Mononuclear cell (primary cell): ENCODE results near the gene HUNK. TPM values are rescaled to one million over a fixed set of nuclear protein-coding genes. Genes with fewer than 3 reads are reported as not detected.
"Not testable (repeated sequence)": the region's sequence is repeated elsewhere in the genome, so short reads cannot be mapped to it uniquely, and the experiment has no call there.

ENCODE experiments used
- H3K27me3 ChIP-seq: 2 replicates; pipeline ENCODE4 v1.6.0; 2011; ENCODE audit warnings: low read length, control low read depth; ENCODE audit not compliant: insufficient read depth
- H3K4me1 ChIP-seq: 2 replicates; pipeline ENCODE4 v1.5.1; 2011; ENCODE audit warnings: mild to moderate bottlenecking, low read length, control low read depth; ENCODE audit not compliant: insufficient read depth
- H3K4me3 ChIP-seq: 2 replicates; pipeline ENCODE4 v1.5.1; 2011; ENCODE audit warnings: mild to moderate bottlenecking, low read length, moderate library complexity
- H3K9me3 ChIP-seq: 2 replicates; pipeline ENCODE4 v1.5.1; 2011; ENCODE audit warnings: low read depth, mild to moderate bottlenecking, control low read depth, low read length
- total RNA-seq: library from RNA; depleted of rRNA; stranded (reverse); fragments of >200 nt; gene quantifications from one replicate; pipeline ENCODE4 v1.2.3, GENCODE V29; 2012

Gene HUNK
- total RNA-seq, 1 donor: 0.10 TPM

DNA sequence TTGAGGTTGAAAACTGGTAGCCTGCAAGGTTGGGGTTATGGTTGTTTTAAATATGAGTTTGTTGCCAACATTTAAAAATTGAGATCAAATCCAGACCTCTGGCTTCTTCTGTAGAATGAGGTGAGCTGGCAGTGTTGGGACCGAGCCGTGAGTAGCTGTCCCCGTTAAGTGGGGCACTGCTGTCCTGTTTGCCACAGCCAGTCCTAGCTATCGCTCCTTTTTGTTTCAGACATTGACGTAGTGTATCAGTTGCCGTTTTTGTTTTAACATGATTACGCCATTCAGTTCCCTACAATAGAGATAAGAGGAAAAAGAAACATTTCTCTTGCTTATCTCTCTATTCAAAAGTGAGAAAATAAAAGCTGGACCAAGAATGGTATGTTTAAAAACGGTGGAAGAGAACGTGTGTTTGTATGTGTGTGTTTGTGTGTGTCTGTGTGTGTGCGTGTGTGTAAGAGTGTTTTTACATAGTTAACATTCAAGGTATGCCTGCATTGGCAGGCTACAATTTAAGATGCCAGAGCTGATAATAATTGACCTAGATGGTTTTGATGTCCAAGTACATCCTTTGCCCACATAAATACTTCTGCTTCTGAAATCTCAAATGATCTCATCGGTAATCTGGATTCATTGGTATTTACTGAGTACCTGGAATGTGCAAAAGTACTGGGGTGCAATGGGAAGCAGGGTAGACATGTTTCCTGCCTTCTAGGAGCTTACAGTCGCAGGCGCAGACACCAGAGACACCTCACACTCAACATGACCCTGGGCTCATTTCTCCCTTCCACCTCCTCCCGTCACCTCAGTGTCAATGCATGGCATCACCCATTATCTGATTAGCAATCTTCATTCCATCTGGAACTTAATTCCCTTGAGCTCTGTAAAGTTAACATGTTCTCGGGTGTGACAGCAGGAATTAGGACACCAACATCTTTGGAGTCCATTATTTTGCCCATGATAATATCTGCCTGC lies 65.8 kb downstream of the HUNK start:
- Histone ChIP-seq H3K27me3 (no peaks in the 10 kb centered on the region), H3K4me3 (no peak overlapping the region), H3K9me3 (no peaks in the 10 kb centered on the region), H3K4me1 (no peaks in the 10 kb centered on the region)

DNA sequence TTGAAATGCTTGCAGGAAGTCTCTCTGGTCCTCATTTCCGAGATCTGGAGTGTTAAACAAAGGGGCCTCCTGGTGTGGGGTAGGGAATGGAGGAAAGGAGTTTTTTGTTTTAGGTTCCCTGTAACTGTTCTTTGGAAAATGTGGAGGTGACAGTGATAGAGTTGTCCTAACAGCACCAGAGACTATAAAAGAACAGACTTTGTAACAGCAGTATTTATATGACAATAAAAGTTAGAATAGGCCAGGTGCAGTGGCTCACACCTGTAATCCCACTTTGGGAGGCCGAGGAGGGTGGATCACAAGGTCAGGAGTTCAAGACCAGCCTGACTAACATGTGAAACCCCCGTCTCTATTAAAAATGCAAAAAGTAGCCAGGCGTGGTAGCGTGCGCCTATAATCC lies 68.9 kb downstream of the HUNK start:
- Histone ChIP-seq H3K27me3 (no peaks in the 10 kb centered on the region), H3K4me1 (no peaks in the 10 kb centered on the region), H3K9me3 (no peaks in the 10 kb centered on the region), H3K4me3 (no peak overlapping the region)

DNA sequence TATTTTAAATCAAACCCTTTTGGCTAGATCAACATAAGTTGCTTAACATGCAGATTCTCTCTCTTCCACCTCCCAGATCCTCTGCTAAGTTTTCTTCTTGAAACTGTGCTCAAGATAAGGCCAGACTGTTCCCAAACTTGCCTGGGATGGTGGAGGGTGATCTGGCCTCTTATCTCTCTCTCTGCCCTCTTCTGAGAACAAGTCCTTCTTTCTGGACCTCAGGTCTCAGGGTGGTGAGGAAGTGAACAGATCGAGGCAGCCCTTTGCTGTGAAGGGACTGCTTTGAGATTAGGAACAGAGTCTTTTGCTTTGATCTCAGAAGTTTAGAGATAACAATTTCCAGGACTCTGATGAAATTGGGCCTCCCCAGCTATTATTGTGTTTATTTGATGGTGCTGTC lies 70.7 kb downstream of the HUNK start:
- Histone ChIP-seq H3K9me3 (no peaks in the 10 kb centered on the region), H3K27me3 (no peaks in the 10 kb centered on the region), H3K4me3 (no peak overlapping the region), H3K4me1 (no peaks in the 10 kb centered on the region)

DNA sequence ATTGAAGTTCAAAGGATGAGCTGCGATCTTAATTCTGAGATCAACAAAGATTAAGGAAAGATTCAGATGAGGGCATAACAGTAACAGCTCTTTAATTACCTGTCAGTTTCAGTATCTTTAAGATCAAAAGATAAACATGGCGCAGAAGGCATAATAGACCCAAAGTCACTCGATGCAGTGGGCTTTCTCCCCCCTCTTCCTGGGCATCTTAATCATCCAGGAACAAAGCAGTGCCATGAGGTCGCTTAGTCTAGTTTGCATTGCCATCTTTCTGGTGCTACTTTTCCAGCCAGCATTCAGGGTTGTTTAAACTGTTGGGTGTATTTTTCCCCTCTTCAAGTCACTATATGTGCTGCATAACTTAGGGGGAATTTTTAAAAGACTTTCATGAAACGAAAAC lies 72.3 kb downstream of the HUNK start:
- no peaks in the 10 kb centered on the region for H3K9me3 ChIP-seq
- H3K4me3 ChIP-seq: no peak overlapping the region
- no peaks in the 10 kb centered on the region for H3K4me1 ChIP-seq
- H3K27me3 ChIP-seq: no peaks in the 10 kb centered on the region

DNA sequence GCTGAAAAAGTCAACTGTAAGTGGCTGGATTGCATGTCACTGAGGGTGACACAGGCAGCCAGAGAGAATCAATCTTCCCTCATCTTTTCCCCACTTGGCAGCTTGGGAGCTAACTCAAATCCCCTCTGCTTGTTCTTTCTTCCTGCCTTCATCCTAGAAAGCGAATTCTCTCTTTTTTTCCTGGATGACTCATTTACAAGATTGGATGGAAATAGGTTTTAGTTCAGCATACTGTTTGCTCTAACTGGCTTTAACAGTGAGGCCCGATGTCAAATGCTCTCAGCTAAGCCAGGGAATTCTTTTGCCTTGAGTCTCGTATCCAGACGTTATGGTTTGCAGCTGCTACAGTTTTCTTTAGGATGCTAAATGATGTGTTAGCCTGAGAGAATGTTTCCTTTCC lies 72.7 kb downstream of the HUNK start:
- Histone ChIP-seq H3K27me3 (no peaks in the 10 kb centered on the region), H3K4me3 (no peak overlapping the region), H3K4me1 (no peaks in the 10 kb centered on the region), H3K9me3 (no peaks in the 10 kb centered on the region)

DNA sequence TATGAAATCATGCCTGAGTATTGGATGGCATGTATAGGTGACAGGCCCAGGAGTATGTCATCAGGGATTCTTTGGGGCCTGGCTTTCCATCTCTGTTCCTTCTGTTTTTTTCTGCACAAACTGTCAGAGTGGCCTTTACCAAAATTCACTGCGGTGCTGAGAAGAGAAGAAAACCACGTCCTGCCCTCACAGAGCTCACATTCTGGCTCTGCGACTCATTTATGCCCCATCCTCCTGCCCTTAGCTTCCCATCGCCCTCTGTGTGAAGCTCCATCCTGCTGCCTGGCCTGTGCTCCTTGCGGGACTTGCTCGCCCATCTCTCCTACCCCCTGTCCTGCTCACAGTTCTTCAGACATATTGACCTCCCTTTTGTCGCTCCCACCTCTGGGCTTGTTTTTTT lies 73.4 kb downstream of the HUNK start:
- Histone ChIP-seq H3K27me3 (no peaks in the 10 kb centered on the region), H3K4me3 (no peak overlapping the region), H3K4me1 (no peaks in the 10 kb centered on the region), H3K9me3 (no peaks in the 10 kb centered on the region)

DNA sequence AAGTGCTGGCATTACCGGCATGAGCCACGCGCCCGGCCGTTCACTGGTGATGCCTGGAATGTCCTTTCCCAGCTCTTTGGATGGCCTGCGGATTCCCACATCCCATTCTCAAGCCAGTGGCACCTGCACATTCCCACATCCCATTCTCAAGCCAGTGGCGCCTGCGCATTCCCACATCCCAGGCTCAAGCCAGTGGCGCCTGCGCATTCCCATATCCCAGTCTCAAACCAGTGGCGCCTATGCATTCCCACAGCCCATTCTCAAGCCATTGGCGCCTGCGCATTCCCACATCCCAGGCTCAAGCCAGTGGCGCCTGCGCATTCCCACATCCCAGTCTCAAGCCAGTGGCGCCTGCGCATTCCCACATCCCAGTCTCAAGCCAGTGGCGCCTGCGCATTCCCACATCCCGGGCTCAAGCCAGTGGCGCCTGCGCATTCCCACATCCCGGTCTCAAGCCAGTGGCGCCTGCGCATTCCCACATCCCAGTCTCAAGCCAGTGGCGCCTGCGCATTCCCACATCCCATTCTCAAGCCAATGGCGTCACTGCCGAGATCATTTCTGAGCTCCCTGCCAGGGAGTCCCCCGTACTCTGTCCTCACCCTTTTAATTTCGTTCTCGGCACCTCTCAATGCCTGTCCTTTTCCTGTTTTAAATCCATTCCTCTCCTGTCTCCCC lies 74.2 kb downstream of the HUNK start:
- not testable (repeated sequence) for H3K9me3 ChIP-seq, H3K4me1 ChIP-seq, H3K27me3 ChIP-seq, H3K4me3 ChIP-seq

DNA sequence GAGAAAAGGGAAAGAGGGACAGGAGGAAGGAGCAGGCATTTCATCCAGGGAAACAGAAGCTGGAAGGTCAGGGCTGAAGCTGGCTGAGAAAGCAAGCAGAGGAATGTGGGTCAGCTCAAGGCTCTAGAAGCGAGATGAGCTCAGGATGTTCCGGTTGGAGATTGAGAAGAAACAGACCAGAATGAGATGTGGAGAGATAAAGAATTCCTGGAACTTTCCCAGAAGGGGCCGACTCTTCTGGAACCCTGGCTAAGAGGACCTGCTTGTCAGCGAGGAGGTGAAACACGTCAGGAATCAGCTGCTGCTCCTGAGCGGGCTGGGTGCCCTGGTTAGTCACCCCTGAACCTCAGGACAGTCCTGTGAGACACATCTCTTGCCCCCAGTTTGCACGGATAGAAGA lies 75.9 kb downstream of the HUNK start:
- no peak overlapping the region for H3K4me3 ChIP-seq
- H3K9me3 ChIP-seq: no peaks in the 10 kb centered on the region
- H3K4me1 ChIP-seq: no peaks in the 10 kb centered on the region
- H3K27me3 ChIP-seq: no peaks in the 10 kb centered on the region

DNA sequence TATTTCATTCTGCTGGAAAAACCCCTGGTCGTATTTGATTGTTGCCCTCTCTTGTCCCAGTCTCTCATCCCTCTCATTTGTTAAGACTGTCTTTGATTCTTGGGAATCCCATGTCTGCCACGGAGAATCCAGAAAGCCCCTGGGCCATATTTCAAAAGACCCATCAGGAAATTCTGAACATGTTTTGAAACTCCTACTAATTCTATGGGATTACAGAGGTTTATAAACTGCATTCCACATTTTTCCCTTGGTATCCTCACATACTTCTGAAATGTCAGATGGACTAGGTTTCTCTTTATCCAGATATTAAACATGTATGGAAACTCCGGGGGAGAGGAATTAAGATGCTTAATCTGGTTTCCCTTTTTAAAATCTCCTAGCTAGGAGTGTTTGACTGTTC lies 80.0 kb downstream of the HUNK start:
- Histone ChIP-seq H3K27me3 (no peaks in the 10 kb centered on the region), H3K4me3 (no peak overlapping the region), H3K4me1 (no peaks in the 10 kb centered on the region), H3K9me3 (no peaks in the 10 kb centered on the region)

DNA sequence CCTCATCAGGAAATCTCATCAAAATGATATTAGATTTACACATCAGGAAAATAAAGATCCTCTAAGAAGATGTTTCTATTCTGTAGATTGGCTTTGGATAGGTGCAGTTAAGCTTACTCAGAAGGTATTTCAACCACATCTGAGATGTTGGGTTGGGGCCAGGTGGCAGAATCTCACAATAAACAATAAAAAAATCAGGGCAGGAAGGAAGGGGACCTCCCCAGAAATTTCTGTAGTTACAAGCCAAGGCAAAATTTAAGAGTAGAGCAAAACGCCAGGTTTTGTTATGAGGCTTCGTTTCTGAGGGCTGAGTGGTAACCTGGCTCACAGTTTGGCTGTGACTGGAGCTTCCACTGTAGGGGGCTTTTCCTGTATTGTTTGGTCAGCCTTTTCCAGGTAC lies 84.8 kb downstream of the HUNK start:
- no peaks in the 10 kb centered on the region for H3K27me3 ChIP-seq

DNA sequence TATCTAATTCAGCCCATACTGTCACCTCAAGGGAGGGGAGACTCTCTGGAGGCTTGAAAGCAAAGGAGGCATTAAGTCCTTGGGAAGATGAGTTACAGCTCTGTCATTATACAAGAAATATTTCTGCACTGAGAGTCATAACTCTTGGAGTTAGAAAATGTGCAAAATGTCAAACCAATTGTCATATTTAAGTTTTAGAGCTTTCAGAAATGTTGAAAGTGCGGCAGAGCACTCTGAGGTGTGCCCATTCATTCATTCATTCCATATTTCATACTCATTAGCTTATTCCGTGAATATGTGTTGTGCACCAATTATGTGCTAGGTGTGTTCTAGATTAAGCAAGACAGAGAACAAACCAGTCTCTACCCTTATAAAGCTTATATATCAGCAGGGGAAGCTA lies 87.1 kb downstream of the HUNK start:
- Histone ChIP-seq H3K4me3 (no peak overlapping the region), H3K9me3 (no peaks in the 10 kb centered on the region), H3K4me1 (no peaks in the 10 kb centered on the region), H3K27me3 (no peaks in the 10 kb centered on the region)

More for the DNA sequence above, 84.8 kb downstream of the HUNK start:
- Histone ChIP-seq H3K4me1 (no peaks in the 10 kb centered on the region), H3K4me3 (no peak overlapping the region), H3K9me3 (no peaks in the 10 kb centered on the region)

DNA sequence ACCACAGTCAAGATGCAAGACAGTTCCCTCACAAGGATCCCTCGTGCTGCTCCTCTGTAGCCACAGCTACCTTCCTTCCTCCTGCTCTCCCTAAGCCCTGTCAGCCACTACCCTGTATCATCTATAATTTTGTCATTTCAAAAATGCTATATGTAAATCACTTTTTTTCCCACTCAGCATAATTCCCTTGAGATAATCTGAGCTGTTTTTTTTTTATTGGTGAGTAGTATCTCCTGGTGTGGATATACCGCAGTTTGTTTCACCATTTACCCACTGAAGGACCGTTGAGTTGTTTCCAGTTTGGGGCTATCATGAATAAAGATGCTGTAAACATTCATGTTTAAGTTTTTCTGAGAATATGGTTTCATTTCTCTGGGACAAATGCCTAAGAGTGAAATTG lies 88.2 kb downstream of the HUNK start:
- Histone ChIP-seq H3K27me3 (no peaks in the 10 kb centered on the region), H3K4me1 (no peaks in the 10 kb centered on the region), H3K9me3 (no peaks in the 10 kb centered on the region), H3K4me3 (no peak overlapping the region)

DNA sequence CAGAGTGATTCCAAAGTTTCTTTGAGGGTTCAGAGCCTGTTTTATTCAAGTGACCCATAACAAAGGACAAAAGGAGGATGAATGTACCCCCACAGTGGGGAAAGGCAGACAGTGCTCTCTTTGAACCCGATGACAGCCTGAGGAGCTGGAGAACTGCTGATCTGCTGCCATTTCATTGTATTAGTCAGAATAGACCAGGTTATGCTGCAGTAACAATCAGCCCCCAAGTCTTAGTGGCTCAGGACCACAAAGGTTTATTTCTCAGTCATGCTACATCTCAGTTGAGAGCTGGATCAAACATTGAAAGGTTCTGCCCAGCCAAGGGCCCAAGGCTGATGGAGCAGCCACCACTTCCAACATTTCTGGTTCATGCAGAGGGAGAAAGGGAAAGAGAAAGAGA lies 88.9 kb downstream of the HUNK start:
- Histone ChIP-seq H3K4me3 (no peak overlapping the region), H3K9me3 (no peaks in the 10 kb centered on the region), H3K4me1 (no peaks in the 10 kb centered on the region), H3K27me3 (no peaks in the 10 kb centered on the region)

DNA sequence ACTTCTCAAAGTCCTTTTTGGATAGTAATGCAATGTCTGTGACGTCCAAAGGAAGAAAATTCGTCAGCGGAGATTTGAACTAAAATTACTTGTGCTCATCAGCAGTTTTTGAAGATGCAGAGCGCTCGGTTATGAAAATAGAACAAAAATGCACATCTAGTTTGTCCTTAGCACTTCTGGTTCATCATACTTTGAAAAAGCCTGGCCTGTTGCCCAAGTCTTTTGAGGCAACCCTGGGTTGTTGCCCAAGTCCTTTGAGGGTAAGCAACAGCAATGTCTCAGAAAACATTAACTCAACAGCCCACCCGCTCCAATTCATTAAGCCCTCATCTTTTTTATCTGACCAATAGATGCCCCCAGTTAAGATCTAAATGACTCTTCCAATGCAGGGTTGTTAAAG lies 91.9 kb downstream of the HUNK start:
- Histone ChIP-seq H3K9me3 (no peaks in the 10 kb centered on the region), H3K27me3 (no peaks in the 10 kb centered on the region), H3K4me3 (no peak overlapping the region), H3K4me1 (no peaks in the 10 kb centered on the region)

DNA sequence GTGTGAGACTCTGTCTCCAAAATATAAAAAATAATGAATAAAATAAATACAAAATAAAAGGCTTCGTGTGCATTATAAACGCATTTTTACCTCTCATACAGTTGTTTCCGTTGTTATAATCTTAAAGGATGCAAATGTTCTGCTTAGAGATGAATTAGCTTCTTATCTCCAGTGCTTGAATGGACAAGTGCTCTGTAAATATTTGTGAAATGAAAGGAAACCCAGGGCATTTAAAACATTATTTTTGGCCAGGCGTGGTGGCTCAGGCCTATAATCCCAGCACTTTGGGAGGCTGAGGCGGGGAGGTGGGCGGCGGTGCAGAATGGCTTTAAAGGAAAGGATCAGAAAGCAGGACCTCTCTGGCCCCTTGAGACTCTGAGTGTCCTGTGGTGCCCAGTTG lies 94.5 kb downstream of the HUNK start:
- no peak overlapping the region for H3K4me3 ChIP-seq
- H3K9me3 ChIP-seq: no peaks in the 10 kb centered on the region
- no peaks in the 10 kb centered on the region for H3K4me1 ChIP-seq
- no peaks in the 10 kb centered on the region for H3K27me3 ChIP-seq

DNA sequence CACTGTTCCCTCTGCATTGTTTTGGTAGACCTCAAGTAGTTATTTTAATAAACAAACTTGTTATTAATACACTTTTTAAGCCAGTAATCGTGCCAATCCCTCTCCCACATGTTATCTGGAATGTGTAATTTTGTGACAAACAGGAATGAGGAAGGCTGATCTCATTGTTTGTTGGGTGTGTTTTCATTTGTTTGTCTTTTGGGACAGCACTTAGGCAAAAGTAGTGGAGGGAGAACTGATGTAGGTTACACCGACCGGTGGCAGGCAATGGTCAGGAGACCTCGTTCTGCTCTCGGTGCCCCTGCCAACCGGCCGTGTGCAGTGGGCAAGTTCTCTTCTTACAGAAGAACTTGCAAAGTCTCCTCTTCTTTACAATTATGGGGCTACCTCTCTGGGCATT lies 99.8 kb downstream of the HUNK start:
- Histone ChIP-seq H3K4me1 (no peaks in the 10 kb centered on the region), H3K27me3 (no peaks in the 10 kb centered on the region), H3K9me3 (no peaks in the 10 kb centered on the region), H3K4me3 (no peak overlapping the region)
